ENCODE results near the gene ADSL. TPM values are rescaled to one million over a fixed set of nuclear protein-coding genes. Genes with fewer than 3 reads are reported as not detected.

Gene ADSL
- total RNA-seq, 2 experiments from 2014 or later = 109 to 118 TPM

GRCh38 chr22:40329466-40329865 lies 16.8 kb upstream of the ADSL start:
- peaks cover 94% of the 10 kb centered on the region for H3K4me1 Mint-ChIP-seq (ENCODE audit: low read depth)
- no peaks in the 10 kb centered on the region for H3K27me3 Mint-ChIP-seq (ENCODE audit: low read depth)
- no peaks in the 10 kb centered on the region for H3K9me3 Mint-ChIP-seq (ENCODE audit: insufficient read depth)
- no peak overlapping the region for H3K27ac Mint-ChIP-seq
- ATAC-seq (no peak), DNase-seq (no peak)
- ChIA-PET POLR2A (interaction anchor here (0.5 to 3.5 kb wide), 3 partner anchors 17 to 285 kb away, joined by 3 to 14 read pairs (median 3); partner anchors contain the start of gene ADSL), CTCF (interaction anchor here (0.8 to 1.5 kb wide), 4 partner anchors 9 to 304 kb away, joined by 3 to 9 read pairs (median 3); no protein-coding TSS in a partner anchor)
- H3K36me3 Mint-ChIP-seq (ENCODE audit: low read depth) = peaks cover 65% of the 10 kb centered on the region
- H3K4me3 Mint-ChIP-seq = no peak overlapping the region

- Mint-ChIP-seq H3K27ac (peak overlapping the region; percentile 22), H3K4me1 (ENCODE audit: low read depth) (peaks cover 94% of the 10 kb centered on the region), H3K27me3 (ENCODE audit: low read depth) (no peaks in the 10 kb centered on the region), H3K4me3 (no peak overlapping the region), H3K9me3 (ENCODE audit: insufficient read depth) (no peaks in the 10 kb centered on the region), H3K36me3 (ENCODE audit: low read depth) (peaks cover 59% of the 10 kb centered on the region)
- ChIA-PET POLR2A (interaction anchor here (1.0 to 3.5 kb wide), 2 partner anchors 16 to 153 kb away, joined by 3 to 14 read pairs; partner anchors contain the start of gene ADSL), CTCF (interaction anchor here (1.1 to 1.5 kb wide), 2 partner anchors 15 to 18 kb away, joined by 3 to 9 read pairs; no protein-coding TSS in a partner anchor)
- DNase-seq (no peak), ATAC-seq (no peak)
Measured at GRCh38 chr22:40330086-40330485, 16.2 kb upstream of the ADSL start.

GRCh38 chr22:40330615-40331014 lies 15.7 kb upstream of the ADSL start:
- Mint-ChIP-seq H3K27ac (no peak overlapping the region), H3K4me3 (no peak overlapping the region), H3K4me1 (ENCODE audit: low read depth) (peaks cover 92% of the 10 kb centered on the region), H3K36me3 (ENCODE audit: low read depth) (peaks cover 54% of the 10 kb centered on the region), H3K9me3 (ENCODE audit: insufficient read depth) (no peaks in the 10 kb centered on the region), H3K27me3 (ENCODE audit: low read depth) (no peaks in the 10 kb centered on the region)
- DNase-seq (no peak), ATAC-seq (no peak)
- CTCF ChIA-PET = interaction anchor here (1.5 kb wide), 1 partner anchor 18 kb away, joined by 9 read pairs; no protein-coding TSS in a partner anchor
- POLR2A ChIA-PET = interaction anchor here (3.5 kb wide), 1 partner anchor 16 kb away, joined by 14 read pairs; the partner anchor contains the start of gene ADSL

- no peak for ATAC-seq
- peak overlapping the region; percentile 51 for H3K4me3 Mint-ChIP-seq
- POLR2A ChIA-PET = interaction anchor here (0.5 to 3.5 kb wide), 2 partner anchors 15 to 23 kb away, joined by 3 to 14 read pairs; partner anchors contain the start of gene ADSL
Measured at GRCh38 chr22:40331706-40332105, 14.6 kb upstream of the ADSL start.

GRCh38 chr22:40332319-40332781 lies 13.9 kb upstream of the ADSL start:
- DNase-seq (no peak), ATAC-seq (peak; percentile 35)
- Mint-ChIP-seq H3K27me3 (ENCODE audit: low read depth) (no peaks in the 10 kb centered on the region), H3K4me1 (ENCODE audit: low read depth) (peaks cover 87% of the 10 kb centered on the region), H3K4me3 (peak overlapping the region; percentile 51), H3K9me3 (ENCODE audit: insufficient read depth) (no peaks in the 10 kb centered on the region), H3K27ac (peak overlapping the region; percentile 35), H3K36me3 (ENCODE audit: low read depth) (peaks cover 47% of the 10 kb centered on the region)
- POLR2A ChIA-PET = interaction anchor here (0.5 to 3.5 kb wide), 3 partner anchors 14 to 288 kb away, joined by 3 to 14 read pairs (median 4); partner anchors contain the start of gene ADSL
- CTCF ChIA-PET = interaction anchor here (1.0 kb wide), 1 partner anchor 15 kb away, joined by 3 read pairs; no protein-coding TSS in a partner anchor

More at GRCh38 chr22:40331706-40332105, 14.6 kb upstream of the ADSL start:
- no peak for DNase-seq
- Mint-ChIP-seq H3K36me3 (ENCODE audit: low read depth) (peaks cover 52% of the 10 kb centered on the region), H3K4me1 (ENCODE audit: low read depth) (peaks cover 93% of the 10 kb centered on the region), H3K9me3 (ENCODE audit: insufficient read depth) (no peaks in the 10 kb centered on the region), H3K27ac (peak overlapping the region; percentile 23), H3K27me3 (ENCODE audit: low read depth) (no peaks in the 10 kb centered on the region)
- CTCF ChIA-PET = interaction anchor here (1.0 kb wide), 1 partner anchor 15 kb away, joined by 3 read pairs; no protein-coding TSS in a partner anchor

GRCh38 chr22:40334060-40334459 lies 12.2 kb upstream of the ADSL start:
- peaks cover 48% of the 10 kb centered on the region for H3K36me3 Mint-ChIP-seq (ENCODE audit: low read depth)
- peak overlapping the region; percentile 71 for H3K27ac Mint-ChIP-seq
- H3K4me1 Mint-ChIP-seq (ENCODE audit: low read depth) = peaks cover 80% of the 10 kb centered on the region
- H3K27me3 Mint-ChIP-seq (ENCODE audit: low read depth) = no peaks in the 10 kb centered on the region
- no peaks in the 10 kb centered on the region for H3K9me3 Mint-ChIP-seq (ENCODE audit: insufficient read depth)
- ChIA-PET POLR2A (interaction anchor here (0.9 kb wide), 1 partner anchor 11 kb away, joined by 5 read pairs; no protein-coding TSS in a partner anchor), CTCF (interaction anchor here (0.9 to 4.7 kb wide), 2 partner anchors 10 to 13 kb away, joined by 3 to 30 read pairs; partner anchors contain the start of gene ADSL)
- ATAC-seq (no peak), DNase-seq (no peak)
- no peak overlapping the region for H3K4me3 Mint-ChIP-seq

GRCh38 chr22:40334899-40335298 lies 11.4 kb upstream of the ADSL start:
- Mint-ChIP-seq H3K4me1 (ENCODE audit: low read depth) (peaks cover 72% of the 10 kb centered on the region), H3K27me3 (ENCODE audit: low read depth) (no peaks in the 10 kb centered on the region), H3K4me3 (peak overlapping the region; percentile 57), H3K36me3 (ENCODE audit: low read depth) (peaks cover 45% of the 10 kb centered on the region), H3K27ac (peak overlapping the region; percentile 71), H3K9me3 (ENCODE audit: insufficient read depth) (no peaks in the 10 kb centered on the region)
- ATAC-seq (peak; percentile 20), DNase-seq (no peak)
- ChIA-PET POLR2A (interaction anchor here (0.8 to 1.2 kb wide), 4 partner anchors 9 to 779 kb away, joined by 3 to 4 read pairs (median 3); no protein-coding TSS in a partner anchor), CTCF (interaction anchor here (0.6 to 4.7 kb wide), 5 partner anchors 8 to 87 kb away, joined by 3 to 30 read pairs (median 3); partner anchors contain the start of gene ADSL)

- Mint-ChIP-seq H3K4me3 (peak overlapping the region; percentile 57), H3K36me3 (ENCODE audit: low read depth) (peaks cover 42% of the 10 kb centered on the region), H3K4me1 (ENCODE audit: low read depth) (peaks cover 72% of the 10 kb centered on the region), H3K27ac (no peak overlapping the region), H3K9me3 (ENCODE audit: insufficient read depth) (no peaks in the 10 kb centered on the region), H3K27me3 (ENCODE audit: low read depth) (no peaks in the 10 kb centered on the region)
- DNase-seq = no peak
- CTCF ChIA-PET = interaction anchor here (1.7 to 4.7 kb wide), 2 partner anchors 11 to 88 kb away, joined by 4 to 30 read pairs; partner anchors contain the start of gene ADSL
- ATAC-seq = no peak
- POLR2A ChIA-PET = interaction anchor here (0.5 to 1.3 kb wide), 7 partner anchors 9 to 779 kb away, joined by 3 to 4 read pairs (median 3); no protein-coding TSS in a partner anchor
Measured at GRCh38 chr22:40335358-40335757, 10.9 kb upstream of the ADSL start.

- H3K36me3 Mint-ChIP-seq (ENCODE audit: low read depth) = peaks cover 21% of the 10 kb centered on the region
- ChIA-PET POLR2A (interaction anchor here (0.8 to 1.0 kb wide), 2 partner anchors 296 to 716 kb away, joined by 3 to 4 read pairs; no protein-coding TSS in a partner anchor), CTCF (interaction anchor here (1.4 kb wide), 1 partner anchor 8 kb away, joined by 4 read pairs; no protein-coding TSS in a partner anchor)
- peaks cover 56% of the 10 kb centered on the region for H3K4me1 Mint-ChIP-seq (ENCODE audit: low read depth)
- no peak overlapping the region for H3K4me3 Mint-ChIP-seq
- no peaks in the 10 kb centered on the region for H3K9me3 Mint-ChIP-seq (ENCODE audit: insufficient read depth)
- DNase-seq (no peak), ATAC-seq (no peak)
- H3K27ac Mint-ChIP-seq = no peak overlapping the region
- H3K27me3 Mint-ChIP-seq (ENCODE audit: low read depth) = no peaks in the 10 kb centered on the region
Measured at GRCh38 chr22:40340044-40340443, 6.3 kb upstream of the ADSL start.

GRCh38 chr22:40341604-40342003 lies 4.7 kb upstream of the ADSL start:
- Mint-ChIP-seq H3K36me3 (ENCODE audit: low read depth) (peaks cover 20% of the 10 kb centered on the region), H3K4me3 (no peak overlapping the region), H3K9me3 (ENCODE audit: insufficient read depth) (no peaks in the 10 kb centered on the region), H3K4me1 (ENCODE audit: low read depth) (peaks cover 47% of the 10 kb centered on the region), H3K27ac (peak overlapping the region; percentile 71), H3K27me3 (ENCODE audit: low read depth) (no peaks in the 10 kb centered on the region)
- no peak for DNase-seq
- ChIA-PET CTCF (interaction anchor here (0.9 to 1.0 kb wide), 2 partner anchors 15 to 95 kb away, joined by 3 read pairs; no protein-coding TSS in a partner anchor), POLR2A (interaction anchor here (0.6 to 1.6 kb wide), 2 partner anchors 198 to 298 kb away, joined by 3 to 5 read pairs; no protein-coding TSS in a partner anchor)
- no peak for ATAC-seq

- Mint-ChIP-seq H3K27me3 (ENCODE audit: low read depth) (no peaks in the 10 kb centered on the region), H3K4me1 (ENCODE audit: low read depth) (peaks cover 48% of the 10 kb centered on the region), H3K9me3 (ENCODE audit: insufficient read depth) (no peaks in the 10 kb centered on the region), H3K4me3 (no peak overlapping the region), H3K36me3 (ENCODE audit: low read depth) (peaks cover 22% of the 10 kb centered on the region), H3K27ac (peak overlapping the region; percentile 71)
- CTCF ChIA-PET = interaction anchor here (0.9 kb wide), 1 partner anchor 94 kb away, joined by 3 read pairs; no protein-coding TSS in a partner anchor
- POLR2A ChIA-PET = interaction anchor here (1.6 kb wide), 1 partner anchor 299 kb away, joined by 5 read pairs; no protein-coding TSS in a partner anchor
- no peak for DNase-seq
- ATAC-seq = no peak
Measured at GRCh38 chr22:40342521-40342920, 3.8 kb upstream of the ADSL start.

Data from activated CD8-positive, alpha-beta T cell treated with anti-CD3 and anti-CD28 coated beads, Interleukin-2, amount 10 ng/mL, durations not matched to agents 7 days and 5 days (primary cell).